Measurements from ENCODE around the gene C6orf47. TPM values are rescaled to one million over a fixed set of nuclear protein-coding genes. Genes with fewer than 3 reads are reported as not detected.
"Not testable (repeated sequence)": the region's sequence is repeated elsewhere in the genome, so short reads cannot be mapped to it uniquely, and the experiment has no call there.

The C6orf47 gene
- total RNA-seq (2021), result 17.2 and 17.8 TPM in 2 replicates
- percentile 74 among the genes with signal in this experiment for Bru-seq, nascent RNA
- percentile 88 among the genes with signal in this experiment for BruChase-seq, experiment 1, labeled RNA remaining after a 2-hour chase
- BruChase-seq, experiment 2, labeled RNA remaining after a 6-hour chase, result percentile 79 among the genes with signal in this experiment
- long read RNA-seq, transcript C6orf47-202 (1 exons, 2,475 nt), result major isoform, 18 of 19 reads
- long read RNA-seq, partial matches to known transcripts, result 0 of 19 reads
- long read RNA-seq, other reads (novel, unspliced or antisense), result 1 of 19 reads

DNA sequence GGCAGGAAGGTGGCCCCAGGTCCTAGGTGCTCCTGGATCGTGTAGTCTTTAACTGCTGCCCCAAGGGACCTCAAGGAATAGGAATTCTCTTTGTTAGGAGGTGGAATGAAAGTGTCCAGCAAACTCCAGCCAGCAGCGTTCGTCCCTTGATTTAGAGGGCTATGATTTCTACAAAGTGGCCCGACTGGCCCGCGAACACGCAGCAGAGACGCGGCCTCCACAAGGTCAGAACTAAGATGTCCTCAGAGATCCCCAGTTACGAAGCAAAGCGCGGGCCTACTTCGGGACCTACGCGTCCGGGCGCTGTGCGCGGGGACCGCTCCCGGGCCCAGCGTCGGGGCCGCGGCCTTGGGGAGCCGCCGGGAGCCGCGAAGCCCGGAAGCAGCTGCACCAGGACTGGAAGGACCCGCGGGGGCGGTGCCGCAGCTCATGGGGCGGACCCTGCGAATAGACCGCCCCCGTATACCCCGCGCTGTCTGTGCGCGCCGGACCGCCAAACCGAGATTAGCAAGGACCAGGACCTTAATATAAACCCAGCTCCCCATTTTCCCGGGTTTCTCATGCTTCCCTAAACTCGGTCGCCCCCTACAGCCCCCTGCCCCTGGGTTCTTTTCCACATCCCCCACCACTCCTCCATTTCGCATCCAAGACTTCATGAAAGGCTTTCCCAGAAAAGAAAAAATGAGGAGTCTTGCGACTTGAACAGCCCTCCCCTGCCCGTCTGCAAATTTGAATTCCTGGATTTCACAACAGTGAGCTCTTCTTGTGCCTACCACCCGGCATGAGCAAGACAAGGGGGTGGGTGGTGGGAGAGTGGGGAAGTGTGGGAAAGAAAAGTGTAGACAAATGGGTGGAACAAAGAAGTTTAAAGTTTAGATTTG, at the start of gene C6orf47:
TSS of gene C6orf47 (minus strand) at position 398 of the 881 bp plus-strand sequence. CDS start 831 bp downstream, outside the sequence.
- peaks cover 26% of the 10 kb centered on the region for H3K4me1 ChIP-seq (replicated peaks; ENCODE audit: insufficient read depth)
- intact Hi-C loops (cut with micrococcal nuclease; ENCODE audit: unreplicated experiment), result loop anchor here (1.0 to 10.0 kb wide), 2 partner anchors 8 to 514 kb away; partner anchors contain the start of genes AGPAT1, BAG6 and RNF5
- no peaks in the 10 kb centered on the region for H3K9me2 ChIP-seq (ENCODE audit: insufficient read depth)
- H3K9me3 ChIP-seq (ENCODE audit: insufficient read depth, low read depth), result no peaks in the 10 kb centered on the region
- peaks cover 55% of the 10 kb centered on the region for H3K79me2 ChIP-seq (ENCODE audit: low read depth)
- ChIA-PET CTCF (interaction anchor here (0.6 to 1.0 kb wide), 2 partner anchors 73 to 109 kb away, joined by 3 to 13 read pairs; no protein-coding TSS in a partner anchor), POLR2A (ENCODE audit: unreplicated experiment) (interaction anchor here (0.5 to 0.9 kb wide), 6 partner anchors 8 to 416 kb away, joined by 4 to 26 read pairs (median 4); partner anchors contain the start of genes BAG6 and NFKBIL1)
- TSS peak; percentile 43 for BruUV-seq (replicated peaks)
- peak within 1 kb of the TSS; percentile 81 for H2AFZ ChIP-seq
- H3K27ac ChIP-seq, result peak within 1 kb of the TSS; percentile 71
- H3K36me3 ChIP-seq (ENCODE audit: low read depth), result 0 out of 2 replicates have a peak, but pooled peaks cover 10% of the 10 kb centered on the region
- 0 out of 2 replicates have a peak, but pooled peaks cover 7% of the 10 kb centered on the region for H4K20me1 ChIP-seq (ENCODE audit: insufficient read depth)
- no peaks in the 10 kb centered on the region for H3K27me3 ChIP-seq (ENCODE audit: insufficient read depth, low read depth)
- peak within 1 kb of the TSS; percentile 88 for H3K4me2 ChIP-seq
- H3F3A ChIP-seq (ENCODE audit: insufficient read depth, low read depth), result peaks cover 23% of the 10 kb centered on the region
- peak; percentile 66 to 82 for DNase-seq
- H3K4me3 ChIP-seq, result peak within 1 kb of the TSS; percentile 79
- TF ChIP-seq, protein P1, sequence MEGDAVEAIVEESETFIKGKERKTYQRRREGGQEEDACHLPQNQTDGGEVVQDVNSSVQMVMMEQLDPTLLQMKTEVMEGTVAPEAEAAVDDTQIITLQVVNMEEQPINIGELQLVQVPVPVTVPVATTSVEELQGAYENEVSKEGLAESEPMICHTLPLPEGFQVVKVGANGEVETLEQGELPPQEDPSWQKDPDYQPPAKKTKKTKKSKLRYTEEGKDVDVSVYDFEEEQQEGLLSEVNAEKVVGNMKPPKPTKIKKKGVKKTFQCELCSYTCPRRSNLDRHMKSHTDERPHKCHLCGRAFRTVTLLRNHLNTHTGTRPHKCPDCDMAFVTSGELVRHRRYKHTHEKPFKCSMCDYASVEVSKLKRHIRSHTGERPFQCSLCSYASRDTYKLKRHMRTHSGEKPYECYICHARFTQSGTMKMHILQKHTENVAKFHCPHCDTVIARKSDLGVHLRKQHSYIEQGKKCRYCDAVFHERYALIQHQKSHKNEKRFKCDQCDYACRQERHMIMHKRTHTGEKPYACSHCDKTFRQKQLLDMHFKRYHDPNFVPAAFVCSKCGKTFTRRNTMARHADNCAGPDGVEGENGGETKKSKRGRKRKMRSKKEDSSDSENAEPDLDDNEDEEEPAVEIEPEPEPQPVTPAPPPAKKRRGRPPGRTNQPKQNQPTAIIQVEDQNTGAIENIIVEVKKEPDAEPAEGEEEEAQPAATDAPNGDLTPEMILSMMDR (conservative IDR thresholded peaks at IDR 0.05), result no peak
- no peak for TF ChIP-seq EZH2 (IDR thresholded peaks at IDR 0.05; ENCODE audit: low read depth)

DNA sequence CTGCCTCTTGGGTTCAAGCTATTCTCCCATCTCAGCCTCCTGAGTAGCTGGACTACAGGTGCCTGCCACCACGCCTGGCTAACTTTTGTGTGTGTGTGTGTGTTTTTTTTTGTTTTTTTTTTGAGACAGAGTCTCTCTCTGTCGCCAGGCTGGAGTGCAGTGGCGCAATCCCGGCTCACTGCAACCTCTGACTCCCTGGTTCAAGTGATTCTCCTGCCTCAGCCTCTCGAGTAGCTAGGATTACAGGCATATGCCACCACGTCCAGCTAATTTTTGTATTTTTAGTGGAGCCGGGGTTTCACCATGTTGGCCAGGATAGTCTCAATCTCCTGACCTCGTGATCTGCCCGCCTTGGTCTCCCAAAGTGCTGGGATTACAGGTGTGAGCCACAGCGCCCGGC, 48.6 kb upstream of the C6orf47 start:
- CTCF ChIA-PET; intact Hi-C loops (cut with micrococcal nuclease; ENCODE audit: unreplicated experiment); POLR2A ChIA-PET (ENCODE audit: unreplicated experiment); H3K79me2 ChIP-seq (ENCODE audit: low read depth); DNase-seq; BruUV-seq (replicated peaks); H3K27me3 ChIP-seq (ENCODE audit: insufficient read depth, low read depth); H3K27ac ChIP-seq; H3K4me3 ChIP-seq; H3K4me2 ChIP-seq; H3K9me3 ChIP-seq (ENCODE audit: insufficient read depth, low read depth); H2AFZ ChIP-seq; H3K4me1 ChIP-seq (replicated peaks; ENCODE audit: insufficient read depth); H3F3A ChIP-seq (ENCODE audit: insufficient read depth, low read depth); H4K20me1 ChIP-seq (ENCODE audit: insufficient read depth); H3K9me2 ChIP-seq (ENCODE audit: insufficient read depth); H3K36me3 ChIP-seq (ENCODE audit: low read depth): not testable (repeated sequence)

DNA sequence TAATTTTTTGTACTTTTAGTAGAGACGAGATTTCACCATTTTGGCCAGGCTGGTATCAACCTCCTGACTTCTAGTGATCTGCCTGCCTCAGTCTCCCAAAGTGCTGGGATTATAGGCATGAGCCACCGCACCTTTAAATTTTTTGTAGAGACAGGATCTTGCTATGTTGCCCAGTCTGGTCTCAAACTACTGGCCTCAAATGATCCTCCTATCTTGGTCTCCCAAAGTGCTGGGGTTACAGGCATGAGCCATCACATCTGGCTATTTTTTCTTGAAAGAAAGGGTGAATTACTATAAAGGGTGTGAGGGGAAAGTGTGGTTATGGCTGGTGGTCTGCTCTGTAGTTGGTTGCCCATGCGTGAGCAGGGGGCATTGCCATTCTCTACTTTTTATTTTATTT, 47.6 kb upstream of the C6orf47 start:
- H3K27me3 ChIP-seq (ENCODE audit: insufficient read depth, low read depth), result no peaks in the 10 kb centered on the region
- no peak overlapping the region for H3K4me2 ChIP-seq
- H3K79me2 ChIP-seq (ENCODE audit: low read depth), result no peaks in the 10 kb centered on the region
- no peak overlapping the region for H3K27ac ChIP-seq
- no peaks in the 10 kb centered on the region for H3K9me2 ChIP-seq (ENCODE audit: insufficient read depth)
- no peak overlapping the region for H2AFZ ChIP-seq
- no peaks in the 10 kb centered on the region for H3F3A ChIP-seq (ENCODE audit: insufficient read depth, low read depth)
- CTCF ChIA-PET, result no interaction called here
- H3K4me1 ChIP-seq (replicated peaks; ENCODE audit: insufficient read depth), result peaks cover 6% of the 10 kb centered on the region; the same call in 1 of the 2 replicates
- TF ChIP-seq, protein P1 (conservative IDR thresholded peaks at IDR 0.05), result no peak
- no peak for TF ChIP-seq EZH2 (IDR thresholded peaks at IDR 0.05; ENCODE audit: low read depth)
- POLR2A ChIA-PET (ENCODE audit: unreplicated experiment), result no interaction called here
- BruUV-seq (replicated peaks), result no TSS peak
- H3K36me3 ChIP-seq (ENCODE audit: low read depth), result no peaks in the 10 kb centered on the region
- H4K20me1 ChIP-seq (ENCODE audit: insufficient read depth), result no peaks in the 10 kb centered on the region
- intact Hi-C loops (cut with micrococcal nuclease; ENCODE audit: unreplicated experiment), result no loop called here
- H3K4me3 ChIP-seq, result no peak overlapping the region
- no peaks in the 10 kb centered on the region for H3K9me3 ChIP-seq (ENCODE audit: insufficient read depth, low read depth)
- no peak for DNase-seq
